HG03342 (cell line): ENCODE results near the gene TEN1.
"Not testable (repeated sequence)": the region's sequence is repeated elsewhere in the genome, so short reads cannot be mapped to it uniquely, and the experiment has no call there.

Source experiments
- ATAC-seq: cut with Tn5 transposase; IDR thresholded peaks from one replicate; pipeline ENCODE4 v1.9.1; 2021; ENCODE audit warnings: mild to moderate bottlenecking, moderate library complexity; ENCODE audit not compliant: unreplicated experiment

TEN1 gene

GRCh38 chr17:76024353-76024752 is 45.3 kb downstream of the TEN1 start:
- ATAC-seq = no peak

GRCh38 chr17:76025294-76025693 is 46.3 kb downstream of the TEN1 start:
- ATAC-seq = no peak

GRCh38 chr17:76026714-76027158 is 47.7 kb downstream of the TEN1 start:
- ATAC-seq = no peak

- ATAC-seq = no peak
These were observed 48.3 kb downstream of the TEN1 start, which contains the start of gene EVPL for GRCh38 chr17:76027159-76027839. TSS of gene EVPL (minus strand) at chr17:76027306. CDS start at chr17:76027198, 108 bp downstream.

- no peak for ATAC-seq
These were observed 53.2 kb downstream of the TEN1 start for GRCh38 chr17:76032073-76032779.

GRCh38 chr17:76032780-76033108 is 53.7 kb downstream of the TEN1 start:
- no peak for ATAC-seq

- no peak for ATAC-seq
These were observed 54.1 kb downstream of the TEN1 start for GRCh38 chr17:76033139-76033538.

GRCh38 chr17:76034428-76035350 is 55.6 kb downstream of the TEN1 start:
- ATAC-seq = no peak

- ATAC-seq = no peak
These were observed 57.6 kb downstream of the TEN1 start for GRCh38 chr17:76036497-76037261.

GRCh38 chr17:76038050-76038449 is 59.0 kb downstream of the TEN1 start:
- no peak for ATAC-seq

- no peak for ATAC-seq
These were observed 60.1 kb downstream of the TEN1 start for GRCh38 chr17:76039121-76039520.

GRCh38 chr17:76040376-76040775 is 61.3 kb downstream of the TEN1 start:
- ATAC-seq = no peak

- ATAC-seq = not testable (repeated sequence)
These were observed 63.8 kb downstream of the TEN1 start for GRCh38 chr17:76042868-76043267.

GRCh38 chr17:76044475-76045007 is 65.5 kb downstream of the TEN1 start:
- not testable (repeated sequence) for ATAC-seq

- no peak for ATAC-seq
These were observed 67.0 kb downstream of the TEN1 start for GRCh38 chr17:76046064-76046463.

GRCh38 chr17:76048025-76048605 is 69.1 kb downstream of the TEN1 start:
- no peak for ATAC-seq

- no peak for ATAC-seq
These were observed 69.7 kb downstream of the TEN1 start for GRCh38 chr17:76048711-76049110.

GRCh38 chr17:76049239-76049638 is 70.2 kb downstream of the TEN1 start:
- ATAC-seq = no peak

- ATAC-seq = no peak
These were observed 70.9 kb downstream of the TEN1 start for GRCh38 chr17:76049836-76050537.
